ENCODE results near the gene IZUMO2. TPM values are rescaled to one million over a fixed set of nuclear protein-coding genes. Genes with fewer than 3 reads are reported as not detected.
"Not testable (repeated sequence)": the region's sequence is repeated elsewhere in the genome, so short reads cannot be mapped to it uniquely, and the experiment has no call there.

Gene IZUMO2
- total RNA-seq, 1 donor from 2014 or later: not detected

DNA sequence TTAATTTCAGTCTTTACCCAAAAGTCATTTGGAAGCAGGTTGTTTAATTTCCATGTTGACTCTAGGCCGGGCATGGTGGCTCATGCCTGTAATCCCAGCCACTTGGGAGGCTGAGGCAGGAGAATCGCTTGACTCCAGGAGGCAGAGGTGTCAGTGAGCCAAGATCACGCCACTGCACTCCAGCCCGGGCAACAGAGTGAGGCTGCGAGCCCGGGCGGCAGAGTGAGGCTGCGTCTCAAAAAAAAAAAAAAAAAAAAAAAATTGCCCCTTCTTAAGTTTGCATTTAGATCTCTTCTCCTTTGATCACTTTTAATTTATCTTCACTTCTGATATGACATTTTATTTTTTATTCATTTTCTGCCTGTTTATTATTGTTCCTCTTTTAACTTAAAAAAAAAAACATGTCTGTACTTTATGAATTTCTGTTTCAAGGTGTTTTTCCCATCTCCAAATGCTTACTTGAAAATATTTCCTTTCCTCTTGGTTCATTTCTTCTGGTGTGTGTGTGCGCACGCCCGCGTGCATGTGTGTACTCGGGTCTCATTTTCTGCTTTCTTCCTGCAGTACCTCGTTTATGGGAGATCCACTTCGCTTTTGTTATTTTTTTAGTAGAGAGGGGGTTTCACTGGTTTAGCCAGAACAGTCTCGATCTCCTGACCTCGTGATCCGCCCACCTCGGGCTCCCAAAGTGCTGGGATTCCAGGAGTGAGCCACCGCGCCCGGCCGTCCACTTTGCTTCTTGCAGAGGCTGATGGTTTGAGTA is 26.3 kb downstream of the IZUMO2 start:
- peak in 1 of 2 donors; percentile 11 for DNase-seq (ENCODE audit: low read depth in 2 of 2)

DNA sequence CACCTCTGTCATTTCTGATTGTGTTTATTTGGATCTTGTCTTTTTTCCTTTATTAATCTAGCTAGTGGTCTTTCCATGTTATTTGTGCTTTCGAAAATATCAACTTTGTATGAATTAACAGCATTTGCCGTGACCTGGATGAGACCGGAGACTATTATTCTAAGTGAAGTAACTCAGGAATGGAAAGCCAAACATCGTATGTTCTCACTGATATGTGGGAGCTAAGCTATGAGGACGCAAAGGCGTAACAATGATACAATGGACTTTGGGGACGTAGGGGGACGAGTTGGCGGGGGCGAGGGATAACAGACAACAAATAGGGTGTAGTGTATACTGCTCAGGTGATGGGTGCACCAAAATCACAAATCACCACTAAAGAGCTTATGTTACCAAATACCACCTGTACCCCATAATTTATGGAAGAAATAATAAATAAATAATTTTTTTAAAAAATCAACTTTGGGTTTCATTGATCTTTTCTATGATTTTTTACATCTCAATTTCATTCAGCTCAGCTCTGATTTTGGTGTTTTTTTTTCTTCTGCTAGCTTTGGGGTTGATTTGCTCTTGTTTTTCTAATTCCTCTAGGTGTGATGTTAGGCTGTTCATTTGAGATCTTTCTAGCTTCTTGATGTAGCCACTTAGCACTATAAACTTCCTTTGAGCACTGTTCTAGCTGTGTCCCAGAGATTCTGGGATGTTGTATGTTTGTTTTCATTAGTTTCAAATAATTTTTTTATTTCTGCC is 27.1 kb downstream of the IZUMO2 start:
- DNase-seq (ENCODE audit: low read depth in 2 of 2): not testable (repeated sequence)

DNA sequence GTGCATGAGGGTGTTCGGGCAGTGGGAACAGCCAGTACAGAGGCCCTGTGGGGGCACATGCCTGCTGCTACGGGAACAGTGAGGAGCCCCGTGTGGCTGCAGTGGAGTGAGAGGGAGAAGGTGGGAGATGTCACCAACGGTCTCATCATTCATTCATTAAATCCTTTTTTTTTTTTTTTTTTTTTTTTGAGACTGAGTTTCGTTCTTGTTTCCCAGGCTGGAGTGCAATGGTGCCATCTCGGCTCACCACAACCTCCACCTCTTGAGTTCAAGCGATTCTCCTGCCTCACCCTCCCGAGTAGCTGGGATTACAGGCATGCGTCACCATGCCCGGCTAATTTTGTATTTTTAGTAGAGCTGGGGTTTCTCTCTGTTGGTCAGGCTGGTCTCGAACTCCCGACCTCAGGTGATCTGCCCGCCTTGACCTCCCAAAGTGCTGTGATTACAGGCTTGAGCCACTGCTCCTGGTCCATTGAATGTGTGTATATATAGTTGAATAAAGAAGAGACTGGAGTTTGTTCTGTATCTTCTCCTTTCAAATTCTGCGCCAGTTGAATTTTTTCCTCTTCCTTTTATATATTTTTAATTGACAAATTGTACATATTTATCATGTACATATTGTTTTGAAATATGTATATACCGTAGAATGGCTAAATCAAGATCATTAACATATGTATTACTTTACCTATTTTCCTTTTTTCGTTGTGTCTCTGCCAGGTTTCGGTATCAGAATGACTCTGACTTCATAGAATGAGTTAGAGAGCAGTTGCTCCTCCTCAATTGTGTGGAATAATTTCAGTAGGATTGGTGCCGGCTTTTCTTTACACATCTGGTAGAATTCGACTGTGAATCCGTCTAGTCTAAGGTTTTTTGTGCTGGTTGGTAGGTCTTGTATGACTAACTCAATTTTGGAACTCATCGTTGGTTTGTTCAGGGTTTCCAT is 28.0 kb downstream of the IZUMO2 start:
- not testable (repeated sequence) for DNase-seq (ENCODE audit: low read depth in 2 of 2)

DNA sequence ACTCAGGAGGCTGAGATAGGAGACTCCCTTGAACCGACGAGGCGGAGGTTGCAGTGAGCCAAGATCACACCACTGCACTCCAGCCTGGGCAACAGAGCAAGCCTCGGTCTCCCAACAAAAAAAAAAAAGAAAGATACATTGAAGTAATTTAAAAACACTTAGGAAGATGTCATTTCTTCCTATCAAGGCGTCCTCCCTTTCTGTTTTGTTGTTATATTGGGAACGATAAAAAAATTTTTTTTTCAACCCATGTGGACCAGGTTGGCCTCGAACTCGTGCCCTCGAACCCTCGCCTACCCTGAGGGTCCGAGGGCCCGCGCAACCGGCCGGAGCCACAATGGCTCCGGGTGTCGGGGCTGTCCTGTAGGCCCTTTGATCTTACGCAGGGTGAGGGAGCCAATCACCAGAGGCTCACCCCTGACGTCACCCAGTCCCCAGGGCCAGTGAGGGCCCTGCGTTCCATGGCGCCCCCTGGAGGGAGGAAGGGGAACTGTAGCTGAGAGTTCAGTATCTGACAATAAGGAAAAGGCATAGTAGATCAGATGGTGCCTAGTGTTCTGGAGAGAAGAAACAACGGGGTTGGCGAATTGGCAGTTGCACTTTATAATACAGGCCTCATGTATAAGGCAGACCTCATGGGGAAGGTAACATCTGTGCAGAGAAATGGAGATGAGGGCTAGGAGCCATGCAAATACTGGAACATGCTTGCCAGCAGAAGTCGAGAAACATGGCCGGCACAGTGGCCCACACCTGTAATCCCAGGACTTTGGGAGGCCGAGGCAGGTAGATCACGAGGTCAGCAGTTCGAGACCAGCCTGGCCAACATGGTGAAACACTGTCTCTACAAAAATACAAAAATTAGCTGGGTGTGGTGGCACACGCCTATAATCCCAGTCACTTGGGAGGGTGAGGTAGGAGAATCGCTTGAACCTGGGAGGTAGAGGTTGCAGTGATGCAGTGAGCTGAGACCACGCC is 29.3 kb downstream of the IZUMO2 start:
- not testable (repeated sequence) for DNase-seq (ENCODE audit: low read depth in 2 of 2)

DNA sequence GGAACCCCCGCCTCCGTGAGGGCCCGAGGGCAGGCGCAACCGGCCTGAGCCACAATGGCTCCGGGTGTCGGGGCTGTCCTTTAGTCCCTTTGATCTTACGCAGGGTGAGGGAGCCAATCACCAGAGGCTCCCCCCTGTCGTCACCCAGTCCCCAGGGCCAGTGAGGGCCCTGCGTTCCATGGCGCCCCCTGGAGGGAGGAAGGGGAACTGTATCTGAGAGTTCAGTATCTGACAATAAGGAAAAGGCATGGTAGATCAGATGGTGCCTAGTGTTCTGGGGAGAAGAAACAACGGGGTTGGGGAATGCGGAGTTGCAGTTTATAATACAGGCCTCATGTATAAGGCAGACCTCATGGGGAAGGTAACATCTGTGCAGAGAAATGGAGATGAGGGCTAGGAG is 59.1 kb downstream of the IZUMO2 start:
- not testable (repeated sequence) for DNase-seq (ENCODE audit: low read depth in 2 of 2)

DNA sequence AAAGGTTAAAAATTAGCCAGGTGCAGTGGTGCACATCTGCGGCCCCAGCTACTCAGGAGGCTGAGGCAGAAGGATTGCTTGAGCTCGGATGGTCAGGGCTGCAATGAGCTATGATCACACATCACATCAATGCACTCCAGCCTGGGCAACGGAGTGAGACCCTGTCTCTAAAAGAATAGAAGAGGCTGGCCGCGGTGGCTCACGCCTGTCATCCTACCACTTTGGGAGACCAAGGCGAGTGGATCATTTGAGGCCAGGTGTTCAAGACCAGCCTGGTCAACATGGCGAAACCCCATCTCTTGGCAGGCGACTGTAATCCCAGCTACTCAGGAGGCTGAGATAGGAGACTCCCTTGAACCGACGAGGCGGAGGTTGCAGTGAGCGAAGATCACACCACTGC is 59.7 kb downstream of the IZUMO2 start:
- DNase-seq (ENCODE audit: low read depth in 2 of 2): not testable (repeated sequence)

Other genes starting within 250 kb of the IZUMO2 start
- gene ATF5, start 234.1 kb downstream of the IZUMO2 start, total RNA-seq: 2.4 and 3.4 TPM in 2 replicates
- gene NUP62, start 233.8 kb downstream of the IZUMO2 start, total RNA-seq: 14.4 and 18.1 TPM in 2 replicates
- gene SIGLEC11, start 202.1 kb downstream of the IZUMO2 start, total RNA-seq: not detected in 2 replicates
- gene VRK3, start 137.9 kb downstream of the IZUMO2 start, total RNA-seq: 13.7 and 18.3 TPM in 2 replicates
- gene ZNF473, start 137.3 kb downstream of the IZUMO2 start, total RNA-seq: 3.7 and 4.6 TPM in 2 replicates
- gene MYH14, start 40.3 kb upstream of the IZUMO2 start, total RNA-seq: under 0.01 TPM in 2 replicates
- 0.22 and 0.40 TPM in 2 replicates for gene KCNC3, start 166.1 kb upstream of the IZUMO2 start, total RNA-seq
- gene NAPSA, start 202.4 kb upstream of the IZUMO2 start, total RNA-seq: under 0.01 TPM in 1 of 2 replicates, not detected in the other
- 35.5 and 66.7 TPM in 2 replicates for gene NR1H2, start 213.2 kb upstream of the IZUMO2 start, total RNA-seq
- 38.1 and 39.5 TPM in 2 replicates for gene POLD1, start 221.1 kb upstream of the IZUMO2 start, total RNA-seq

Measured in lung microvascular endothelial cell (primary cell).